Suprapubic skin (tissue), 4 donors: Measurements from ENCODE around the gene TCTA. TPM values are rescaled to one million over a fixed set of nuclear protein-coding genes. Genes with fewer than 3 reads are reported as not detected.

Experiments used
- DNase-seq, 2 donors: peaks; one replicate each; pipeline ENCODE4 v3.0.0-alpha.2; 2019; ENCODE audit warnings: low spot score in 2 of 2
- H3K27ac ChIP-seq: fragments of 200-600 bp; sonication (generic); one replicate; pipeline ENCODE4 v1.5.1; 2019
- H3K27me3 ChIP-seq: fragments of 200-600 bp; sonication (generic); one replicate; pipeline ENCODE4 v1.5.1; 2019
- H3K36me3 ChIP-seq: fragments of 200-600 bp; sonication (generic); one replicate; pipeline ENCODE4 v1.5.1; 2019
- H3K4me1 ChIP-seq: fragments of 200-600 bp; sonication (generic); one replicate; pipeline ENCODE4 v1.5.1; 2019
- H3K4me3 ChIP-seq: fragments of 200-600 bp; sonication (generic); one replicate; pipeline ENCODE4 v1.5.1; 2019; ENCODE audit warnings: mild to moderate bottlenecking
- H3K9me3 ChIP-seq: fragments of 200-600 bp; sonication (generic); one replicate; pipeline ENCODE4 v1.5.1; 2019
- CTCF ChIP-seq, 2 donors: fragments of 200-600 bp in 1 of 2; fragments of 450-650 bp in 1 of 2; sonication (generic) in 1 of 2; IDR thresholded peaks; one replicate each; pipeline ENCODE4 v1.5.1; 2016 to 2019; ENCODE audit warnings: antibody characterized with exemption in 2 of 2, mild to moderate bottlenecking in 1 of 2, moderate library complexity in 1 of 2
- EP300 ChIP-seq: sonication (generic); formaldehyde crosslinking; IDR thresholded peaks from one replicate; pipeline ENCODE4 v1.6.1; 2017; ENCODE audit warnings: antibody characterized with exemption
- POLR2A ChIP-seq, 2 donors: fragments of 450-650 bp; IDR thresholded peaks; one replicate each; pipeline ENCODE4 v1.6.1; 2017; ENCODE audit warnings: antibody characterized with exemption in 2 of 2, mild to moderate bottlenecking in 2 of 2, moderate library complexity in 2 of 2
- POLR2AphosphoS5 ChIP-seq, 3 donors: sonication (generic); formaldehyde crosslinking; IDR thresholded peaks; one replicate each; pipeline ENCODE4 v1.6.1; 2017; ENCODE audit warnings: antibody characterized with exemption in 3 of 3
- WGBS: methylation state at CpG from one replicate; pipeline ENCODE4 v1.1.5; 2018; 5-methylcytosine and 5-hydroxymethylcytosine counted together
- total RNA-seq, 4 donors: library from RNA; depleted of rRNA; stranded (reverse); fragments of >200 nt; gene quantifications; one replicate each; pipeline ENCODE4 v1.1.0, GENCODE V29; 2016

TCTA gene
- total RNA-seq, 4 donors from 2014 or later: 10.8 to 25.5 (median 19.6) TPM

GRCh38 chr3:49406571-49407565, 5.4 kb upstream of the TCTA start:
- Histone ChIP-seq H3K9me3 (no peaks in the 10 kb centered on the region), H3K27me3 (no peaks in the 10 kb centered on the region), H3K4me1 (peaks cover 64% of the 10 kb centered on the region), H3K27ac (no peak overlapping the region), H3K4me3 (no peak overlapping the region), H3K36me3 (peaks cover 7% of the 10 kb centered on the region)
- DNase-seq: no peak
- WGBS: 46% methylated on average over 17 of the region's 17 CpGs
- no peak for TF ChIP-seq POLR2A (IDR thresholded peaks at IDR 0.05)
- no peak for TF ChIP-seq CTCF (IDR thresholded peaks at IDR 0.05)
- TF ChIP-seq POLR2AphosphoS5 (IDR thresholded peaks at IDR 0.05): no peak
- TF ChIP-seq EP300: no peak

- H3K4me3 ChIP-seq: peak overlapping the region; percentile 91
- DNase-seq: no peak
- no peaks in the 10 kb centered on the region for H3K27me3 ChIP-seq
- H3K9me3 ChIP-seq: no peaks in the 10 kb centered on the region
- peaks cover 66% of the 10 kb centered on the region for H3K4me1 ChIP-seq
- no peak for TF ChIP-seq POLR2AphosphoS5 (IDR thresholded peaks at IDR 0.05)
- H3K36me3 ChIP-seq: peaks cover 8% of the 10 kb centered on the region
- peak overlapping the region; percentile 3 for H3K27ac ChIP-seq
- 15% methylated on average over 4 of the region's 4 CpGs for WGBS
Observed at GRCh38 chr3:49410066-49410845, 2.0 kb upstream of the TCTA start.

- H3K9me3 ChIP-seq: no peaks in the 10 kb centered on the region
- under 1% methylated on average over 33 of the region's 33 CpGs for WGBS
- TF ChIP-seq EP300: no peak
- no peak for TF ChIP-seq CTCF (IDR thresholded peaks at IDR 0.05)
- no peak for TF ChIP-seq POLR2A (IDR thresholded peaks at IDR 0.05)
- TF ChIP-seq POLR2AphosphoS5 (IDR thresholded peaks at IDR 0.05): no peak
- H3K36me3 ChIP-seq: peaks cover 8% of the 10 kb centered on the region
- DNase-seq: peak in 1 of 2 donors; percentile 83
- peaks cover 62% of the 10 kb centered on the region for H3K4me1 ChIP-seq
- H3K27ac ChIP-seq: peak overlapping the region; percentile 99
- H3K27me3 ChIP-seq: no peaks in the 10 kb centered on the region
- peak overlapping the region; percentile 91 for H3K4me3 ChIP-seq
Observed at GRCh38 chr3:49410846-49411534, 1.2 kb upstream of the TCTA start.

GRCh38 chr3:49411535-49411967, 672 bp upstream of the TCTA start:
- DNase-seq: peak in 1 of 2 donors; percentile 83
- H3K4me3 ChIP-seq: peak overlapping the region; percentile 91
- WGBS: 0% methylated on average over 24 of the region's 59 CpGs

More at GRCh38 chr3:49411535-49411967, 672 bp upstream of the TCTA start:
- TF ChIP-seq EP300 (no peak), POLR2AphosphoS5 (IDR thresholded peaks at IDR 0.05) (peak in 1 of 3 donors; percentile 74), CTCF (IDR thresholded peaks at IDR 0.05) (no peak), POLR2A (IDR thresholded peaks at IDR 0.05) (no peak)
- Histone ChIP-seq H3K27ac (peak overlapping the region; percentile 99), H3K27me3 (no peaks in the 10 kb centered on the region), H3K9me3 (no peaks in the 10 kb centered on the region), H3K4me1 (peaks cover 62% of the 10 kb centered on the region), H3K36me3 (peaks cover 8% of the 10 kb centered on the region)
